HS-27A (cell line): ENCODE measurements around the gene TUBA8.
"Not testable (repeated sequence)": the region's sequence is repeated elsewhere in the genome, so short reads cannot be mapped to it uniquely, and the experiment has no call there.

Experiments
- DNase-seq: peaks from one replicate; pipeline ENCODE4 v3.0.0-alpha.2; 2012; ENCODE audit warnings: low read depth, missing footprints

Gene TUBA8

DNA sequence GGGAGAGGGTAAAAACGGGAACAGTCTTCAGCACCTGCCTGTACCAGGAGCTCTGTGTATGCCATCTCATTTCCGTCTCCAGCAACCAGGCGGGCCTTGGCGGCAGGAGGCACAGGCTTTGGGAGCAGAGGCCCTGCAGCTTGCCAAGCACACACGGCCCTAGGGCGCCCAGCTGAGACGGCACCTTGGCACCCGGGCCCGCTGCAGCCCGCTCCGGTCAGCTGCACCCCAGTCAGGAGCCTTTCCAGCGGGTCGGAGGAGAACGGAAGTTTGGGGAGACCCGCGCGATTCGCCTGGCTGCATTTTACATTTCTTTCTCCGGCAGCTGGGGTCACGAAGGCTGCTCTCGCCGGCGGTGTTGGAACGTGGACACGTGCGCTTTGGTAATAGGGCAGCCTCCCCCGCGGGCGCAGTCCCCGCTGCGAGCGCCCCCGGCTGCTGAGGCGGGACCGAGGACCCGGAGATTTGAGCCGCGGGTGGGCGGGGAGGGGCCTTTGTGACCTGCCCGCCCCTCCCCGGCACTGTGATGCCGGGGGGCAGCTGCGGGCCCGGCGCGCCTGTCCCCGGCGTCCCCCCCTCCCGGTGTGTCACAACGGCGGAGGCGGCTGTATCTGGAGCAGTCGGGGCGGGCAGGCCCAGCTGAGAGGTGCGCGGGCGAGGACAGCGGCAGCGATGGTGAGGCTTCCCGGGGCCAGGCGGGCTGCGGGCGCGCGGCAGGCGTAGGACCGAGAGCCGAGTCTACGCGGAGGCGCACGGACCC, at the start of gene TUBA8:
TUBA8 (plus strand) TSS at position 616 of the 760 bp plus-strand sequence; CDS start at position 673, 57 bp downstream.
- DNase-seq = no peak

DNA sequence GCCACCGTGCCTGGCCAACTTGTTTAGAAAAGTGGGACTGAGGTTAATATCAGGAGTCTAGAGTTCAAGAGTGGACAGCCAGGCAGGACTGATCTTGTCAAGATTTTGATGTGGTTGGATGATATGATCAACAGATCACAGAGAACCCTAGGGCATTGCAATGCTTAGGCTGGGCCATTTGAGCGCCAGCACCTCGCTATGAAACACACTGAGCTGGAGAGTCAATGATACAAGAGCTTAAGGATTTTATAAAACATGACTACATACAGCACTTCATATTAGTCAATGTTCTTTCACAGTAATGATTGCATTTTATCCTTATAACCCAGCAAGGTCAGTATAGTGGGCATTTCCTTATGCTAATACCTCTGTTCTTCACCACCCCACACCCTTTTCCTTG, 48.2 kb upstream of the TUBA8 start:
- no peak for DNase-seq

DNA sequence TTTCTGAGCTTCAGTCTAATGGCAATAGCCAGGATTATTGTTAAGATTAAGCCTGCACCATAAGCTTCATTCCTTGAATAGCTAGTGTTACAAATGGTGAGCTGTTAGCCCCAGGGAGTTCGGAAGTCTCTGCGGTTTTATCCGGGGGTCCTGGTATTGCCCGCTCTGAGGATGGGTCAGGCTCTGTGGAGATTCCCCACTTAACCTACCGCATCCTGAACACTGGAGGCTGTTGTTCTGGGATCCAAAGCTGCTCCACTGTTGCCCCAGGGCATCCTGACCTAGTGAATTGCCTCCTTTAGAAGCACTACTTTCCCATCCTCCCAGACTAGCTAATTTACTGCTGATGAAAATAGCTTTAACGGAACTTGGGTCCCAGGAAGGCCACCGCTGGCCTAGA, 47.3 kb upstream of the TUBA8 start:
- DNase-seq = no peak

DNA sequence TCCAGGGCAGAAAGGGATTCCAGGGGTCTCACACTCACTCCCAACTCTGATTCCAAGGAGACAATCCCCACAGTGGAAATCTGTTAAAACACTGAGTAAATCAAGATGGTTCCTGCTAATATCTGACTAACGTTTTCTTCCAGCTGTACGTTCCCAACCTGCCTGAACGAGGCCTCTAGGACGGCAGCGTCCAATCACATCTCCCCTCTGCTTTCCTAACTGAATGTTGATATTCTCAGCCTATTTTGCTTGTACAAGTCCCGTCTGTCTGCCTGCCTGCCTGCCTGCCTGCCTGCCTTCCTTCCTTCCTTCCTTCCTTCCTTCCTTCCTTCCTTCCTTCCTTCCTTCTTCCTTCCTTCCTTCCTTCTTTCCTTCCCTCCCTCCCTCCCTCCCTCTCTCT, 46.9 kb upstream of the TUBA8 start:
- not testable (repeated sequence) for DNase-seq

DNA sequence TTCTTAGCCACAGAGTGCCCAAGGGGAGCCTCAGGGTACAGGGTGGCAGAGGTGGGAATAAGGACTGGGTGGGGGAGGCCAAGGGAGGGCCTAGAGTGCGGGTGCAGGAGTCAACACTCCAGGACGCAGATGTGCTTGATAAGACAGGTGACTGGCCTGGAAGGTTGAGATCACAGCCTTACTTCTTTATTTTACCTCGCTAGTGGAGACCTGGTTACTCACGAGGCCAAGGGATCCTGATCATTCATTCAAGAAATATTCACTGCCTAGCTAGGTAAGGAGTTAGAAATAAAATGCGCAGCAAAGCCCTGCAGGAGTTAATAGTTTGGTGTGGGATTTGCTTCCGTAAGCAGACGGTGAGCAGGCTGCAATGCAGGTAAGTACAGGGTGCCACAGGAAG, 46.0 kb upstream of the TUBA8 start:
- no peak for DNase-seq

DNA sequence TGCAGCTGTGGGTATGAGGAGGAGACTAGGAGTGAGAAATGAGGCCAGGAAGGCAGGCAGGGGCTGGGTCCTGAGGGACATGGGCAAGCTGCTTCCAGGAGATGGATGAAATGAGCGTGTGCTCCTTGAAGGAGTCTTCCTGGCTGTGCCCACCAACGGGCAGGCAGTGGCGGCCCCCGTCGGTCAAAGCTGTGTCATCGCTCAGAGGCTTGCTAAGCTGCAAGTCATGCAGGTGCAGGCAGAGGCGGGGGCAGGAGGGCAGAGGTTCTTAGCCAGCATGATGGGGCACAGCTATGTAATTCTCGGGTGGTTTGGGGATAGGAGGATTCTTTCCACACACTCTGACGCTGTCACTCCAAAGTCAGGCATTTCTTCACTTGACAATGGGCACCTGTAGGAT, 45.4 kb upstream of the TUBA8 start:
- no peak for DNase-seq

DNA sequence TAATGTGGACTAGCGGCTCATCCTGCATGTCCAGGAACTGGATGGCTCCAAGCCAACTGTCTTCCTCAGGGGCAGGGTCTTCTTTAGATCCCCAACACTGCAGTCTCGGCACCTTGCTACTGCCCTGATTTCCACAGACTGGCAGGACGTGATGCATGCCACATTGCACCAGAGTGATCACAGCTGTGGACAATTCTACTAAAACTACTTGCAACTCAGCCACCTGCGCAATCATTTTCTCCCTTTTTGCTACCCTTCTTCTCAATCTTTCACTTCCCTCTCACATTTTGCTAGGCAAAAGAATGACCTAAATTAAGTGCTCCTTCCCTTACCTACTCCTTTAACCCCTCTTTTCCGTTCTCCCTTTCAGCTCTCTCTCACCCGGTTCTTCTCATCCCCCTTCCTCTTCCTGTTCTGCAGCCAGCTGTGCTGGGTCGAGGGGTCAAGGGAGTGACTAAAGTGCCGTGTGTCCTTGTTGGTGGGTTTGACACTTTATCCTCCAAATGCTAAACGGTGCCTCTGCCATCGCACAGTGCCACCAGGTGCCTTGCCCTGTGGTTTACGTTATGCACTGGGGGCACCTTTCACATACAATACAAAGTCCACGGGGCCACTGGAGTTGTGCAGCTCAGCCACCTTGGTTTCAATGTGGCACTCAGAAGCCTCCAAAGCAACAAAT, 44.3 kb upstream of the TUBA8 start:
- no peak for DNase-seq

DNA sequence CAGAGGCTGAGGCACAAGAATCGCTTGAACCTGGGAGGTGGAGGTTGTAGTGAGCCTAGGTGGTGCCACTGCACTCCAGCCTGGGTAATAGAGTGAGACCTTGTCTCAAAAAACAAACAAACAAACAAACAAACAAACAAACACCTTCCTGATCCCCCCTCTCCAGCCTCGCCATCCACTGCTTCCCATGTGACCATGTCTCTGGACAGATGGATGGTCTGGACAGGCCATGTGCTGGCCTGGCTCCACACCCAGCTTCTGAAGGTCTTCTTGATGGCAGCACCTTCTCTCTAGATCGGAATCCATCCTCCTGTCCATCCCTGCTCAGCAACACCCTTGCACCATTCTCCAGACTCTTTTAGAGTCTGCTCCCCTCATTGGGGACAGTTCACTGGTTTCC, 43.5 kb upstream of the TUBA8 start:
- DNase-seq = no peak

DNA sequence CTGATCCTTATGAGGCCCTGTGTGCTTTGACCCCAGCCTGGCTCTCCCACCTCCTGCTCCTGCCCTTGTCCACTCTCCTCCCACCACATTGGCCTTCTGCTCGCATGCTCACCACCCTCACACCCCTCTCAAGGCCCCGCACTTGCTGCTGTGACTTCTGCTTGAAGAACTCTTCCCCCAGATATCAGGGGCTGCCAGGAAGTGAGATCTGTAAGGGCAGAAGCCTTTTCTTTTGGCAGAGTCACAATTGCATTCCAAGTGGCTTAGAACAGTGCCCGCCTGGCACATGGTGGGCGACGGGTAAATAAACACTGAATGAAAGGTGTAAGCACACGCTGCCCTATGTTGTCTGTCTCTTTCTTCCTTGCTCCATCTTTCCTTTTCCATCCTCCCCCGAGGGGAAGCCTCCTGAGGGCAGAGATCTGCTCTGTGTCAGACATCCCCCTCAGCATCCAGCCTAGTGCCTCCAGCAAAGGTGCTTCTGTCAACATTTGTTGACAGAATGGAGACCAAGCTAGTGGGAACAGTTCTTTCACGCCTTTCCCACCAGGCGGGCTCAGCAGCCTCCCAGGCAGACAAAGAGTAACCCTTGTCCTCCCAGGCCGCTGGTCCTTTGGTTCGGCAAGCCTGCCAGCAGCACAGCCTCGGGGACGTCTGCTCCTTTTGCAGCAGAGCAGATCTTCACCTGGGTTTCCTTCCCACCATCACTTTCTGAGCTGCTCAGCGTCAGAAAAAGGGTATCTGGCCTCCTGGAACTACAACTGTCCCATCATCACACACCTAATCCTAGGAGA, 42.9 kb upstream of the TUBA8 start:
- no peak for DNase-seq

DNA sequence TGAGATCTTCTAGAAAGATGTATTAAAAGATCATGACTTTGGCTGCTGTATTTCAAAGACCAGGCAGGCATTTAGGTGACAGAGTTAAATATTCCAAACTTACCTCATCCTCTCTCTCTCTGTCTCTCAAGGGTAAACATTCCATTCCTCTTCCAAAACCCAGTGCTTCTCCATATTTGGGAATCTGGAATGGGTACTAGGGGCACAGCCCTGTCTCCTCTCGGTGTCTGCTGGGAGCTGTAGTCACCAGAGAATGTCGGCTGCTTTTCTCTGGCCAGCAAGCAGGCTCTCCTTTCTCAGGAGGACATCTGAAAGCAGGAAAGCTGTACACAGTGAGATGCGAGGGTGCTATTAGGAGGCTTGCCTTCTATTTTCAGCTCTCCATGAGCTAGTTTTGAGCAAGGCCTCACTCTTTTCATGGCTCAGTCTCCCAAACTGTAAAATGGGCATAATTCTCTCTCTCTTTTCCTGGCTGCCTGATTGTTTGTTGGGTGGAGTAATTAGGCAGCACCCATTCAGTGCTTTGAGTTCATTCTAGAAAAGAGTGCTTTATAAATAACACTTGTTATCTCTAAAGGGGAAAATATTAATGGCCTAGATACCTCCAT, 42.1 kb upstream of the TUBA8 start:
- no peak for DNase-seq

DNA sequence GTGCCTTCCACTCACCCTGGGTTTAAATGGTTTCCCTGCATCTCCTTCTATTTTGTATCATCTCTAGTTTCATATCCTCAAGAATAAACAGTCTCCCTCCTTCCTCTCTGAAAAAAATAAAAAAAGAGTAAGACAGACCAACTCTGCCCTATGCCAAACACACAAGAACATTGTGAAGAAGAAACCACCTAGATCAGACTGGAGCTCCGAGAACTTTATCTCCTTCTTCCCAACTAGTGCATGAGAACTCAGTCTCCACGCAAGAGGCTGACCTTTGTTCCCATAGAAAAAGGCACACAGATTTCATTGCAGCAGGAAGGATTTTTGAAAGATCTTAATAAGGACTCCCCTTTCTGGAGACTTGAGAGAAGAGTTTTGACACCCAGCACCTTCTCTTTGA, 41.6 kb upstream of the TUBA8 start:
- no peak for DNase-seq

DNA sequence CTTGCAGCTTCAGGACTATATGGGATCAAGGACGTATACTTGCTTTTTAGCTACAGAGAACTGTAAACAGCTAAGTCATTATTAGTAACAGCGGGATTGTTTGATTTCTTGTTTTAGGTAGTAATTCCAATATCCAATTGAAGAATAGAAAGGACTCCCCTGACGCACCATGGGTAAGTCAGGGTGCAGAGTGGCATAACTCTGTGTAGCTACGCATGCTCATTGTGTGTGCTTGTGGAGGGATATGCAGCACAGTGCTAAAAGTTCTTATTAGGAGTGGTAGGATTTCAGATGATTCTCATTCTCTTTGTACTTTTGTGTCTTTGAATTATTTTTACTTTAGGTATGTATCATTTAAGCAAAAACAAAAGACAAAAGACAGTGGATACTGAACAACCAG, 40.6 kb upstream of the TUBA8 start:
- DNase-seq = no peak

DNA sequence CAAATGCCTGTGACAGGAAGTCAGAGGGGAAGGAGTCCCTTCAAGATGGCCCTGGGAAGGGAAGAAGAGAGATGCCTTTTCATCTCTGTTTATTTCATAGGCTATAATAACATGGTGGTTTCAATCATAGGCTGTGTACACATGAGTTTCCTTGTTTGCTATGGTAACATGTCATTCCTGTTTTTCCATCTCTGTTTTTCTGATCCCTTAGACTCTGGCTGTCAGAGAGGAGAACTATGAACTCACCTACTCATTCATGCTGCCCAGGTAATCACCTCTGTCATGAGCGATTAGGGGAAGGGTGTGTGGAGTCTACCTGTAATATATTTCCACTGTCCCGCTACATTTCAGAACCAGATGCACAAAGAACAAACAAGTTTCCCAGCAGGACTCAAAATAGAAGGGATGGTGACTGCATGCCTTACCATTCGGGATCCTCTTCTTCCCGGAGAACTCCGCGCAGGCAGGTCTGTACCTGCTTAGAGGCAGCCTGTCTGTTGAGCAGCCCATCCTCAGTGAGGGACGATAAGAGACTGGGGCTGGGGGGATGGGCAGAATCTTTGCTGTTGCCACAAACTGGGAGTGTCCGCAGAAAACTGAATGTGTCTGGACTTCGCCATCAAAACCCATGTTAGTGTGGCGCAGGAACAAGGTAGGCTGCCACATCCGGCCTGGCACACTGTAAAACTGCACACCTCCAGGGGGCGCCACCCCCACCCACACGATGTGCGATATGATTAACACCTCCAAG, 39.9 kb upstream of the TUBA8 start:
- no peak for DNase-seq

DNA sequence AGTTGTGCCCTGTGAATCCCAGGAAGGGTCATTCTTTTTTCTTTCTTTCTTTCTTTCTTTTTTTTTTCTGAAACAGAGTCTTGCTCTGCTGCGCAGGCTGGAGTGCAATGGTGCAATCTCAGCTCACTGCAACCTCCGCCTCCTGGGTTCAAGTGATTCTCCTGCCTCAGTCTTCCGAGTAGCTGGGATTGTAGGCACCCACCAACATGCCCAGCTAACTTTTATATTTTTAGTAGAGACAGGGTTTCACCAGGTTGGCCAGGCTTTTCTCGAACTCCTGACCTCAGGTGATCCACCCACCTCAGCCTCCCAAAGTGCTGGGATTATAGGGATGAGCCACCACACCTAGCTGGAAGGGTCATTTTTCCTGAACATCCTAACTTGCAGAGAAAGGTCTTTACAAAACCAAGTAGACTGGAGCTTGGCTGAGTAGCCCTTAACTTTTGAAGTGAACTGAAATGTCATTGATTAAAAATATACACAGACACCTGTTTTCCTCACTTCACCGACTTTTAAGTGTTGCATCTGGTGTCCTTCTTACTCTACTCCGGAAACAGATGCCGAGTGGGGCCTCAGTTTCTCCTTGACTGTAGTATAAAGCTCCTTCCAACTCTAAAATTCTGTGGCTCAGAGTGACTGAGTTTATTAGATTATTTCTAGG, 39.2 kb upstream of the TUBA8 start:
- DNase-seq = not testable (repeated sequence)

DNA sequence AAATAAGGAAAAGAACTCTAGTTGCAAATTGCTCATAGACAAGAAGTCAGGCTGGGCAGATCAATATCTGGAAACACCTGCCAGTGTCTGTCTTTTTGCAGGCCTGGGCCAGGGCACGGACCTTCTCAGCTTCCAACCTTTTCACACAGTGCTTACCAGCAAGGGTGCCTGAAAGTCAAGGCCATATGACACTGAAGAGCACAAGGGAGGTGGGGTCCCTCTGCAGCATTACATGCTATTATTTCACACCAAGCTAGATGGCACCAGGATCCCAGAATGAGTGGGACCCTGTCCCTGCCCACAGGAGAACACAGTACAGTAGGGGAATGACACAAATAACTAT, 38.7 kb upstream of the TUBA8 start:
- no peak for DNase-seq

DNA sequence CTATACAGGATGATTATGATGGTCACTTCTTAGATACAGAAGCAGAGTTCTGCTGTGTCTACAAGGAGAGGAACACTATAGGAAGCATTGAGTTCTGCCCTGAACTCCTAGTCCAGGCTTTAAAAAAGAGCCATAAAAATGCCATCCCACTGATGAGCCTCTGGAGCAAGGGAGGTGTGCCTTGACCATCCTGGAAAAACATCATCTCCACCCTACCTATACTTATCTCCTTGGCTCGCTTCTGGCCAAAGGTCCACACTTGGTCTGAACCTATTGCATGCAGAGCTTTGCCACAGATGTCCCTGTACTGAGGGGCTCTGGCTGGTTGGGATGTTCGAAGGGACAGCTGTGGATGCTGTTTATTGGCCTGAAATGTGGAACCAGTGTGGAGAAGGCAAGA, 37.1 kb upstream of the TUBA8 start:
- DNase-seq = no peak

DNA sequence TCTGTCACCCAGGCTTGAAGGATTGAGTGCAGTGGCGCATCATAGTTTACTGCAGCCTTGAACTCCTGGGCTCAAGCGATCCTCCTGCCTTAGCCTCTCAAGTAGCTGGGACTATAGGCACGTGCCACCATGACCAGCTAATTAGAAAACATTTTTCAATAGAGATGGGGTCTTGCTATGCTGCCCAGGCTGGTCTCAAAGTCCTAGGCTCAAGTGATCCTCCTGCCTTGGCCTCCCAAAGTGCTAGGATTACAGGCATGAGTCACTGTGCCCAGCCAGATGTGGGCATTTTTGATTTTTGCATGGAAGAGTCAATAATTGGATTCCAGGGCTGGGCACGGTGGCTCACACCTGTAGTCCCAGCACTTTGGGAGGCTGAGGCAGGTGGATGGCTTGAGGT, 36.7 kb upstream of the TUBA8 start:
- not testable (repeated sequence) for DNase-seq

DNA sequence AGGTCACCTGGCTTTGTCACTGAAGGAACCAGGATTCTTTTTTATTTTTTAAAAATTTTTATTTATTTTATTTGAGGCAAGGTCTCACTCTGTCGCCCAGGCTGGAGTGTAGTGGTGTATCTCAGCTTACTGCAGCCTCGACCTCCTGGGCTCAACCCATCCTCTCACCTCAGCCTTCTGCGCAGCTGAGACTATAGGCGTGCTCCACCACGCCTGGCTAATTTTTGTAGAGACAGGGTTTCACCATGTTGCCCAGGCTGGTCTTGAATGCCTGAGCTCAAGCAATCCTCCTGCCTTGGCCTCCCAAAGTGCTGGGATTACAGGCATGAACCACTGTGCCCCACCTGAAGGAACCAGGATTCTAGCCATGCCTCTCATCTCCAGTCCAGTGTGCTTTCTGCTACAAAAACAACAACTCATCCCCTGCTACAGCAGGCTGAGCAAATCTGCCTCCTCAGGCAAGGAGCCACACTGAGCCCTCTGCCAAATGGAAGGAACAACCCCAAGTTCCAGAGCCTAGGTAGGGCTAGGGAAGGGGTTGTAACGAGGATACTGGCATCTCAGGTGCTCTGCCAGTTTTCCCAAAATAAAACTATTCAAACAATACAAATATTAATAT, 35.4 kb upstream of the TUBA8 start:
- DNase-seq = no peak

DNA sequence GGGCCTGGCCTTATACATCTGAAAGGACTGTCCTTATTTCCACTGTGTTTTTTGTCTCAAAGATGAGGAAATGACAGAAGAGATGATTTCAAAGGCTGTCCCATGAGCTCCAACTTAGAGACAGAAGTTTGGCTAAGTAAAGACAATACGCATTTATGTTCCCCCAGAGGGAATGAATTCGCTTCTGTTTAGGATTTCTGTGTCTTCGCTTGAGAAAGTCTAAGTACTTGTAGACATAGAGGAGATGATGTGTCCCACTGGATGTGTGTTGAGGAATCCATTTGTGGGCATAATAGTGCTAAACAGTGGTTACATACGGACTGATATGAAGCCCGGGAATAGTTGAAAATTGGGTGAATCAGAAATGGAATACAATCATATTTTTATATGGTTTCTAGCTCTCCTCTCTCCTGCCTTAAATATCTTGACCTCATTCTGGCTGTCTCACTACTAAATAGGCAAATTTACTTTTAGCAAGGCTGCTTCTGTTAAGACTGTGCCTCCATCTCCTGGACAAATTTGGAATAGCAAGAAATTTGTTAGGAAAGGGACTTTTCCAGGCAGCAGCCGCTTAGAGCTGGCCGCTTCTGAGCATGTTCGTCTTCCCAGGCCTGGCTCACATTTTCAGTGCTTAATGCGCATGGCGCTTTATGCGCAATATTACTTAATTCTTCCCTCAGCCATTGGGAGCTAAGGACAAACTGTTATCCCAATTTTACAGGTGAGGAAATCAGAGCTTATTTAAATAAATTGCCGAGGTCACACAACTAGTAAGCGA, 34.7 kb upstream of the TUBA8 start:
- DNase-seq = peak; percentile 66

DNA sequence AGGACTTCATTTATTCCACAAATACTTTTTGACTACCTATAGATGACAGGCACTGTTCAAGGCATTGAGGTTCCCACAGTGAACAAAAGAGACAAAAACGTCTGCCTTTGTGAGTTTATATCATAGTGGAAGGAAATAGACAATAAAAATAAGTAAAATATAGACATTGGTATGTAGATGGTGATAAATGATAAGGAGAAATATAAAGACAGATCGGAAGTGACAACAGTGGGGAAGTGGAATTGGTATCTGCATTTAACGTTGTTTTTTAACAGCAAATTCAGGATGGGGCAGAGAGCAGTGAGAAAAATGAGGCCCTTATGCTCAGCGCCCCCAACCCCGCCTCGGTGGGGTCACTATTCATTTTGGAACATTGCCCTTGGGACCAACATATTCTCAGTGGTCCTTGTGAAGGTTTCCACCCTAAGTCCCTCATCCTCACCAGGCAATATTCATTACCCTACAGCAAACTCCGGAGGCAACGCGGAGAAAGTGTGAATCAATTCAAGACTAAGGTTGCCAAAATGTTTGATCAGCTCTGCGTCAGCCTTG, 33.4 kb upstream of the TUBA8 start:
- no peak for DNase-seq
